Mesothelial cell of epicardium (in vitro differentiated cells): Measurements from ENCODE around the gene CD44. TPM values are rescaled to one million over a fixed set of nuclear protein-coding genes. Genes with fewer than 3 reads are reported as not detected.

ENCODE experiments used
- DNase-seq, 2 experiments: peaks; one replicate each; pipeline ENCODE4 v3.0.0; 2021; ENCODE audit warnings: low spot score in 2 of 2; ENCODE audit not compliant: unreplicated experiment in 2 of 2
- H3K27ac Mint-ChIP-seq: 2 replicates; pipeline ENCODE4 v1.8.0; 2021; ENCODE audit warnings: mixed read lengths
- H3K27me3 Mint-ChIP-seq: 2 replicates; pipeline ENCODE4 v1.8.0; 2021; ENCODE audit warnings: low read depth, mixed read lengths
- H3K36me3 Mint-ChIP-seq: 2 replicates; pipeline ENCODE4 v1.8.0; 2021; ENCODE audit warnings: mixed read lengths
- H3K4me1 Mint-ChIP-seq: 2 replicates; pipeline ENCODE4 v1.8.0; 2021; ENCODE audit warnings: mixed read lengths
- H3K4me3 Mint-ChIP-seq: 2 replicates; pipeline ENCODE4 v1.8.0; 2021; ENCODE audit warnings: mild to moderate bottlenecking, moderate library complexity, mixed read lengths
- H3K9me3 Mint-ChIP-seq: 2 replicates; pipeline ENCODE4 v1.8.0; 2021; ENCODE audit warnings: mixed read lengths
- total RNA-seq: library from RNA; stranded (reverse); gene quantifications from 3 replicates; pipeline ENCODE4 v1.2.1, GENCODE V29; 2021
- TF ChIP-seq, protein P1 (sequence below): fragments of 200-600 bp; sonication (generic); IDR thresholded peaks from one replicate; pipeline ENCODE4 v1.5.0; 2021; ENCODE audit warnings: antibody characterized with exemption; ENCODE audit not compliant: unreplicated experiment

The CD44 gene
- total RNA-seq, 1 donor from 2014 or later = 1.9 TPM

GRCh38 chr11:35167426-35167954, 28.5 kb downstream of the CD44 start:
- no peak overlapping the region for H3K27ac Mint-ChIP-seq
- no peaks in the 10 kb centered on the region for H3K9me3 Mint-ChIP-seq
- no peaks in the 10 kb centered on the region for H3K4me1 Mint-ChIP-seq
- no peak overlapping the region for H3K4me3 Mint-ChIP-seq
- TF ChIP-seq, protein P1, sequence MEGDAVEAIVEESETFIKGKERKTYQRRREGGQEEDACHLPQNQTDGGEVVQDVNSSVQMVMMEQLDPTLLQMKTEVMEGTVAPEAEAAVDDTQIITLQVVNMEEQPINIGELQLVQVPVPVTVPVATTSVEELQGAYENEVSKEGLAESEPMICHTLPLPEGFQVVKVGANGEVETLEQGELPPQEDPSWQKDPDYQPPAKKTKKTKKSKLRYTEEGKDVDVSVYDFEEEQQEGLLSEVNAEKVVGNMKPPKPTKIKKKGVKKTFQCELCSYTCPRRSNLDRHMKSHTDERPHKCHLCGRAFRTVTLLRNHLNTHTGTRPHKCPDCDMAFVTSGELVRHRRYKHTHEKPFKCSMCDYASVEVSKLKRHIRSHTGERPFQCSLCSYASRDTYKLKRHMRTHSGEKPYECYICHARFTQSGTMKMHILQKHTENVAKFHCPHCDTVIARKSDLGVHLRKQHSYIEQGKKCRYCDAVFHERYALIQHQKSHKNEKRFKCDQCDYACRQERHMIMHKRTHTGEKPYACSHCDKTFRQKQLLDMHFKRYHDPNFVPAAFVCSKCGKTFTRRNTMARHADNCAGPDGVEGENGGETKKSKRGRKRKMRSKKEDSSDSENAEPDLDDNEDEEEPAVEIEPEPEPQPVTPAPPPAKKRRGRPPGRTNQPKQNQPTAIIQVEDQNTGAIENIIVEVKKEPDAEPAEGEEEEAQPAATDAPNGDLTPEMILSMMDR = no peak
- H3K36me3 Mint-ChIP-seq = no peaks in the 10 kb centered on the region
- no peak for DNase-seq
- peaks cover 7% of the 10 kb centered on the region for H3K27me3 Mint-ChIP-seq

GRCh38 chr11:35168671-35169070, 29.7 kb downstream of the CD44 start:
- Mint-ChIP-seq H3K36me3 (no peaks in the 10 kb centered on the region), H3K4me3 (no peak overlapping the region), H3K27me3 (peaks cover 3% of the 10 kb centered on the region), H3K9me3 (no peaks in the 10 kb centered on the region), H3K27ac (no peak overlapping the region), H3K4me1 (no peaks in the 10 kb centered on the region)
- TF ChIP-seq, protein P1 = no peak
- no peak for DNase-seq

GRCh38 chr11:35169112-35169511, 30.1 kb downstream of the CD44 start:
- Mint-ChIP-seq H3K27ac (no peak overlapping the region), H3K9me3 (no peaks in the 10 kb centered on the region), H3K4me1 (no peaks in the 10 kb centered on the region), H3K36me3 (no peaks in the 10 kb centered on the region), H3K4me3 (no peak overlapping the region), H3K27me3 (no peaks in the 10 kb centered on the region)
- TF ChIP-seq, protein P1 = no peak
- DNase-seq = no peak

DNA sequence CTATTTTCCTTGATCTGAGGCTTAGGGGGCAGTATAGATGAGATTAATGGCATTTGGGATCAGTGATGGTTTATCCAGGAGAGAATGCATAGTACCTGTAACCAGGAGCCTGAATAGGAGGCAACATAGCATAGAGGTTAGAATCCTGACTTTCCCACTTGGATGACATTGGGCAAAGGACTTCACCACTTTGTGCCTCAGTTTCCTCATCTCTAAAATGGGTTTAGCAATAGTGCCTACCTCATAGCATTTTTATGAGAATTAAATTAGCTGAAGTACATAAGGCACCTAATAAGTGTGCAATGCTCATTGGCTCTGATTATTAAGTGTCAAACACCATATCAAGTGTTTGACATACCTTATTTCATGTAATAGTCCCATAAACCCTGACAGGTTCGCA, 30.8 kb downstream of the CD44 start:
- TF ChIP-seq, protein P1 = no peak
- no peaks in the 10 kb centered on the region for H3K4me1 Mint-ChIP-seq
- no peaks in the 10 kb centered on the region for H3K9me3 Mint-ChIP-seq
- H3K36me3 Mint-ChIP-seq = no peaks in the 10 kb centered on the region
- H3K4me3 Mint-ChIP-seq = no peak overlapping the region
- H3K27me3 Mint-ChIP-seq = no peaks in the 10 kb centered on the region
- no peak for DNase-seq
- no peak overlapping the region for H3K27ac Mint-ChIP-seq

DNA sequence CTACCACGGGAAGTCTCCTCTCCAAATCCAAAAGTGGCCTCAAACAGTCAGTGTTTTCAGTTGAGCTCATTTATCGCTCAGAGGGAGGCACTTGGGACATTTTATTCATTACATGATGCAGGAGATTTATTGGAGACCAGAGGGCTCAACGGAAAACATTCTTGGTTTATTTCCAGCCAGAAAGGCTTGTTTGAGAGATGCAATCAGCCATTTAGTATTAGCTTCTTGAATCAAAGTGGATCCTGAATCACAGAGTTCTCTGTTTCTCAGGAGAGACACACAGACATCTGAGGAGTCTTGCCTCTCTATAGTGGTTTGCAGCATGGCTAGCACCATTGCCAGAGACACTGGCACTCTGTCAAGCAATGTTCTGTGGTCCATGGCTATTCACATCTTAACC, 31.5 kb downstream of the CD44 start:
- no peak overlapping the region for H3K27ac Mint-ChIP-seq
- no peaks in the 10 kb centered on the region for H3K36me3 Mint-ChIP-seq
- no peaks in the 10 kb centered on the region for H3K27me3 Mint-ChIP-seq
- no peaks in the 10 kb centered on the region for H3K9me3 Mint-ChIP-seq
- DNase-seq = no peak
- H3K4me1 Mint-ChIP-seq = no peaks in the 10 kb centered on the region
- TF ChIP-seq, protein P1 = no peak
- no peak overlapping the region for H3K4me3 Mint-ChIP-seq

GRCh38 chr11:35171226-35171625, 32.3 kb downstream of the CD44 start:
- no peaks in the 10 kb centered on the region for H3K4me1 Mint-ChIP-seq
- no peak for DNase-seq
- TF ChIP-seq, protein P1 = no peak
- H3K27me3 Mint-ChIP-seq = no peaks in the 10 kb centered on the region
- no peaks in the 10 kb centered on the region for H3K9me3 Mint-ChIP-seq
- H3K36me3 Mint-ChIP-seq = no peaks in the 10 kb centered on the region
- H3K27ac Mint-ChIP-seq = no peak overlapping the region
- no peak overlapping the region for H3K4me3 Mint-ChIP-seq
